NCI-H2227 (cell line): ENCODE data around the gene PPP1R3D.
"Not testable (repeated sequence)": the region's sequence is repeated elsewhere in the genome, so short reads cannot be mapped to it uniquely, and the experiment has no call there.

Experiments used
- DNase-seq: peaks from one replicate; lab custom pipeline; 2025; ENCODE audit not compliant: unreplicated experiment; lab: John Stamatoyannopoulos, UW

Gene PPP1R3D

GRCh38 chr20:59925899-59926298, 14.2 kb downstream of the PPP1R3D start:
- peak; percentile 33 for DNase-seq

GRCh38 chr20:59925359-59925758, 14.7 kb downstream of the PPP1R3D start:
- DNase-seq, result no peak

DNA sequence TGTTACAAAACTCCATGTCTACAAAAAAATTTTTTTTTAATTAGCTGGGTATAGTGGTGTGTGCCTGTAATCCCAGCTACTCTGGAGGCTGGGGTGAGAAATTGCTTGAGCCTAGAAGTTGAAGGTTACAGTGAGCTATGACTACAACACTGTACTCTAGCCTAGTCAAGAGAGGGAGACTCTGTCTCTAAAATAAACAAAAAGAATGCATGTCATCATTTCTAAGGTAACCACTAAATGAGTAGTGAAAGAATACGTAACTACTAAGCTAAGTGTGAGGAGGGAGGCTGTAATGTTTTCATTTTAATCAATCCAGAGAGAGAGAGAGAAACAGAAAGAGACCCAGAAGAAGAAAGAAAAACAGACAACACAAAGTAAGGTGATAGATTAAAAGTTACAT, 16.6 kb downstream of the PPP1R3D start:
- DNase-seq, result no peak

DNA sequence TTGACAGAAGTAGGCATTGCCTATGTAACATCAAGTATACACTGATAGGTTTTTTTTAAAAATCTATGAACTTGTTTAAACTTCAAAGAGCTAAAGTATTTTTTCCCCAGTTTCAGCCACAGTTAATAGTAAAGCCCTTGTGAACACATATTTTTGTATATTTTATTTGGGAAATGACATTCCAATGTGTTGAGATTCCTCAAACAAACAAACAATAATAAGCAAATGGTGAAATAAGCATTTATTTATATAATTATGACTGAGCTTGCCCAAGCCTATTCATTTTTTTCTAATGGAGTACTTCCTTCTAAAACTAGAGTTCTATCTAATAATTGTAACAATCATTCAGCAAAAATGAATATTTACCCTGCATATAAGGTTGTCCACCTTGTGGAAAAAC, 19.2 kb downstream of the PPP1R3D start:
- DNase-seq, result no peak

GRCh38 chr20:59912609-59913008, 27.5 kb downstream of the PPP1R3D start:
- DNase-seq, result no peak

- no peak for DNase-seq
These were observed 29.1 kb downstream of the PPP1R3D start for GRCh38 chr20:59911041-59911440.

DNA sequence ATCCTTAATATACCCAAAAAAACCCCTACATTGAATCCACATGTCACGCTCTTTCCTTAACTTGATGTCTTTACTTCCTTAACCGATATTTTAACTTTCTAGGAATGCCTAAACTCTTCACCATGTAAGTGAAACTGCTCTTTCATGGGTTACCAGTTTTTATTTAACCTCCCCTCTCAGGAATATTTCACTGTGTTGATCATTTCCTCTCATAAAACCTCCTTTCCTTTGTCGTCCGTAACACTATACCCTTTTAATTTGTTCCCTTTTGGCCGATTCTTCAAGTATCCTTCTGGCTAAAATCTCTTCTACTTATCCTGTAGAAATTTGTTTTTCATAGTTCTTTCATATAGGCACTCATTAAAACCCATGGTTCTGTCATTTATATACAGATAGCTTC, 31.2 kb downstream of the PPP1R3D start:
- no peak for DNase-seq

- DNase-seq, result no peak
These were observed 36.5 kb downstream of the PPP1R3D start for GRCh38 chr20:59903621-59904020.

GRCh38 chr20:59902470-59902869, 37.6 kb downstream of the PPP1R3D start:
- DNase-seq, result no peak

- DNase-seq, result no peak
These were observed 44.2 kb downstream of the PPP1R3D start for GRCh38 chr20:59895908-59896307.

- no peak for DNase-seq
These were observed 48.5 kb downstream of the PPP1R3D start for GRCh38 chr20:59891581-59891980.

GRCh38 chr20:59890035-59890434, 50.1 kb downstream of the PPP1R3D start:
- not testable (repeated sequence) for DNase-seq

GRCh38 chr20:59888050-59888449, 52.1 kb downstream of the PPP1R3D start:
- DNase-seq, result no peak
